ENCODE results near the gene PACRGL. TPM values are rescaled to one million over a fixed set of nuclear protein-coding genes. Genes with fewer than 3 reads are reported as not detected.
"Not testable (repeated sequence)": the region's sequence is repeated elsewhere in the genome, so short reads cannot be mapped to it uniquely, and the experiment has no call there.

Gene PACRGL
- total RNA-seq, 2 donors from 2014 or later, result 7.8 to 14.8 TPM

DNA sequence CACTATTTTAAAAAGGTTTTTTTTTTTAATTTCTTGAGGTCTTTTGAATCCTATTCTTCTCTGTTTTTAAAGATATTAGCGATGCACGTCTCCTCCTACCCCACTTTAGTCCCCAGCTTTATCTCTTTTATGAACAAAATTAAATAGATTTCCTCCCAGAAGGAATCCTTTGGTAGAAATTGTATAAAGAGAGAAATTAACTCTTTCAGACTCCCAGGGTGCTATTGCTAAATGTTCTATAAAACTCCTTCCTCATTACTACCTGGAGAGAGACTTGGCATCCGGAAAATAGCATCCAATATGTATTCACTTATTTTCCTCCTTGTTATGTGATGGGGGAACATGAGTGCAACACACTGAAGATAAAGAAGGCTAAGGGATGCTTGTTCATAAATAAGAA is 16.5 kb upstream of the PACRGL start:
- no peaks in the 10 kb centered on the region for H3K9me3 Mint-ChIP-seq
- DNase-seq (ENCODE audit: low spot score) (no peak), ATAC-seq (no peak)
- H3K36me3 Mint-ChIP-seq, result no peaks in the 10 kb centered on the region
- H3K27ac Mint-ChIP-seq, result no peak overlapping the region
- peaks cover 19 to 35% of the 10 kb centered on the region in 2 donors for H3K27me3 Mint-ChIP-seq
- H3K4me1 Mint-ChIP-seq (ENCODE audit: low read depth in 2 of 2), result no peaks in the 10 kb centered on the region
- no peak overlapping the region for H3K4me3 Mint-ChIP-seq

DNA sequence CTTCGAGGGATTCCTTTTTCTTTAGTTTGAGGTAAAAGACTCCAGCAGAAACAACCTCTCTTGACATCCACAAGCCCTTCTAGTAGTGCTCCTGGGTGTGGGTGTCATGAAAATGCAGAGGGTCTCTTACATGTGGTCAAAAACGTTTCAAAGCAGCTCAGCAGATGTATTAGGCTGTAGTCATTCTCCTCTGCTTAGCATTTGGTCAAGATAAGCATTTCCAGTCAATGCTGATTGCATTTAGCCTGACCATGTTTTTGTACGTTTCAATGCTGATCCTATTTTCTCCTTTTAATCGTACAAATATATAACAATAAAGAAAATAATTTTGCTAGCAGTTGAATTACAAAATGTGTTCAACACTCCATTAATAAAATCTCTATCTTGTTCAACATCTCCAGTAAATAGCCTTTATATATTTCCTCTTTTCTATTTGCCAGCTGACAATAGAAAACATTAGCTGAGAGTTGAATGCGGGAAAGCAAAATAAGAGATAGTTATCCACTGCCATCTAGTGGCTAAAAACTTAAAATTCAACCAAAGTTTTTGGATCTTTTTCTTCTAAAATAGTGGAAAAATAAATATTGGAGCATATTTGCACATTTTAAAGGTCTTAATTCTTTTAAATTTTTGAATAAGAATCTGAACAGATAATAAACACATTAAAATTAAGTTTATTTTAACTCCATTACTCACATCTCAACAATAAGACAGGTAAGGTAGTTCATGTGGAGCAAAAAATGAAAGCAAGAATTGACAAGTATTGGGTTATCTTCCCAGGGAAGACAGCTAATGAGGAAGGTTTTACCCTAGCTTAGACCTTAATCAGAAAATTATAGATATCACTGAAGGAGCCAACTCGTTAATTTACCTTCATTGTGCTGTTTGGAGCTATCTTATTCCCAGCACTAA is 15.2 kb upstream of the PACRGL start:
- DNase-seq (ENCODE audit: low spot score) (no peak), ATAC-seq (no peak)
- no peaks in the 10 kb centered on the region for H3K9me3 Mint-ChIP-seq
- H3K27me3 Mint-ChIP-seq, result peaks cover 23 to 43% of the 10 kb centered on the region in 2 donors
- no peaks in the 10 kb centered on the region for H3K36me3 Mint-ChIP-seq
- H3K4me1 Mint-ChIP-seq (ENCODE audit: low read depth in 2 of 2), result no peaks in the 10 kb centered on the region
- no peak overlapping the region for H3K4me3 Mint-ChIP-seq
- H3K27ac Mint-ChIP-seq, result no peak overlapping the region

DNA sequence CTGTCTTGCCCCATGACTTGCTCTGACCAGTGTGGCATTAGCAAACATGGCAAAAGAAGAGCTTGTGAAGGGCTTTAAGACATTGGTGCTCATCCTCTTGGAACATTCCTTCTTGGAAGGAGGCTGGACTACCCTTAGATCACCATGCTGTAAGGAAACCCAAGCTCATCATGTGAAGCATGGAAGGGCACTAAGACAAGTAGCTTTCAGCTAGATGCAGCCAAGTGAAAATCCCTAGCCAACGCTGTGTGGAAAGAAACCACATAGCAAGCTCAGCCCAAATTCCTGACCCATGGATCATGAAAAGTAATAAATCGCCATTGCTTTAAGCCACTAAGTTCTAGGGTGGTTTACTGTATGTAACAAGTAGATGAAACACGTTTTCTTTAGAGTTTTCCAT is 12.4 kb upstream of the PACRGL start:
- Mint-ChIP-seq H3K36me3 (no peaks in the 10 kb centered on the region), H3K4me1 (ENCODE audit: low read depth in 2 of 2) (no peaks in the 10 kb centered on the region), H3K4me3 (no peak overlapping the region), H3K27ac (no peak overlapping the region), H3K9me3 (no peaks in the 10 kb centered on the region), H3K27me3 (peaks cover 16 to 29% of the 10 kb centered on the region in 2 donors)
- ATAC-seq (no peak), DNase-seq (ENCODE audit: low spot score) (no peak)

- ATAC-seq (no peak), DNase-seq (ENCODE audit: low spot score) (no peak)
- Mint-ChIP-seq H3K27ac (no peak overlapping the region), H3K9me3 (no peaks in the 10 kb centered on the region), H3K4me3 (no peak overlapping the region), H3K4me1 (ENCODE audit: low read depth in 2 of 2) (peaks cover 20 to 27% of the 10 kb centered on the region in 2 donors), H3K36me3 (no peaks in the 10 kb centered on the region), H3K27me3 (peaks cover 0 to 2% of the 10 kb centered on the region in 2 donors)
Measured at GRCh38 chr4:20696815-20697214, 3.4 kb upstream of the PACRGL start.

DNA sequence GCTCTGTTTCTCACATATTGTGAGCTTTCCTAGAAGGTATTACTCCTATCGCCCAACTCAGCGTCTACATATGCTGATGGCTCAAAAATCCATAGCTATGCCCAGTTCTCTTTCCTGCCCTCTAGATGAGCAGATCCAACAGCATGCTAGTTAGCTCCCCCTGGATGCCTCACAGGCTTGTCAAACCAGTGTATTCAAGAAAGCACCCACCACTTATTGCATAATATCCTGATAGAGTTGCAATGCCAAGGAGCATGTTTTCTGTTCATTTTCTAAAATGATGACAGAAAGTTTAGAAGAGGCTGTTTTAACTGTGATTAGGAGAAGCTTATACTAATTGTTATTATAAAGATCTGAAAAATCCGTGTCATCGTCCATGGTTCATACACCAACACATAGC is 1.9 kb upstream of the PACRGL start:
- Mint-ChIP-seq H3K36me3 (no peaks in the 10 kb centered on the region), H3K27me3 (peaks cover 0 to 2% of the 10 kb centered on the region in 2 donors), H3K4me3 (no peak overlapping the region), H3K4me1 (ENCODE audit: low read depth in 2 of 2) (peaks cover 24 to 27% of the 10 kb centered on the region in 2 donors), H3K9me3 (no peaks in the 10 kb centered on the region), H3K27ac (no peak overlapping the region)
- ATAC-seq (no peak), DNase-seq (ENCODE audit: low spot score) (no peak)

DNA sequence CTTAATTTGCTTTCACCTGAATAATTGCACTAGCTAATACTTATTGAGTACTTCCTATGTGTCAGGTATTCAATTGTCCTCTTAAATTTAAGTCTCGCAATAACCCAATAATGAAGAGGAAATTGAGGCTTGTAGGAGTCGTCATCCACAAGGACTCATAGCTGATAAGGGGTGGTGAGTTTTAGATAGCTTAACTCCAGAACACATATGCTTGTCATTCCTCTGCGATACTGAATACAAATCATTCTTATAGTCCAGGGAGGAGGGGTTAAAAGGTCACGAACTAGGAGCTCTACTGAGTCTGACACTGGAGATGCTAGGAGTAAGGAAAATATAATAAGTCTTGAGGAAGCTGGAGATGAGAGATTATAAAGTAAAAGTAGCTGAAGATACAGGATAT is 1.4 kb upstream of the PACRGL start:
- Mint-ChIP-seq H3K4me1 (ENCODE audit: low read depth in 2 of 2) (peaks cover 24 to 29% of the 10 kb centered on the region in 2 donors), H3K27me3 (peaks cover 0 to 2% of the 10 kb centered on the region in 2 donors), H3K27ac (no peak overlapping the region), H3K4me3 (peak overlapping the region; percentile 94), H3K9me3 (no peaks in the 10 kb centered on the region), H3K36me3 (no peaks in the 10 kb centered on the region)
- no peak for DNase-seq (ENCODE audit: low spot score)
- no peak for ATAC-seq

- peaks cover 21% of the 10 kb centered on the region for H3K36me3 Mint-ChIP-seq
- H3K27ac Mint-ChIP-seq, result no peak overlapping the region
- no peak for ATAC-seq
- H3K9me3 Mint-ChIP-seq, result no peaks in the 10 kb centered on the region
- H3K4me1 Mint-ChIP-seq (ENCODE audit: low read depth in 2 of 2), result no peaks in the 10 kb centered on the region
- no peak overlapping the region for H3K4me3 Mint-ChIP-seq
- no peaks in the 10 kb centered on the region for H3K27me3 Mint-ChIP-seq
- DNase-seq (ENCODE audit: low spot score), result no peak
Measured at GRCh38 chr4:20711335-20711734, 11.1 kb downstream of the PACRGL start.

GRCh38 chr4:20723019-20723418 is 22.8 kb downstream of the PACRGL start:
- H3K27ac Mint-ChIP-seq, result no peak overlapping the region
- no peaks in the 10 kb centered on the region for H3K27me3 Mint-ChIP-seq
- H3K36me3 Mint-ChIP-seq, result peaks cover 51% of the 10 kb centered on the region

GRCh38 chr4:20723463-20723862 is 23.2 kb downstream of the PACRGL start:
- peaks cover 48% of the 10 kb centered on the region for H3K36me3 Mint-ChIP-seq
- peaks cover 10% of the 10 kb centered on the region for H3K9me3 Mint-ChIP-seq
- no peak for DNase-seq (ENCODE audit: low spot score)
- no peak overlapping the region for H3K4me3 Mint-ChIP-seq
- H3K4me1 Mint-ChIP-seq (ENCODE audit: low read depth in 2 of 2), result peaks cover 0 to 5% of the 10 kb centered on the region in 2 donors
- no peaks in the 10 kb centered on the region for H3K27me3 Mint-ChIP-seq
- H3K27ac Mint-ChIP-seq, result no peak overlapping the region
- no peak for ATAC-seq

More at GRCh38 chr4:20723019-20723418, 22.8 kb downstream of the PACRGL start:
- ATAC-seq, result no peak
- Mint-ChIP-seq H3K4me1 (ENCODE audit: low read depth in 2 of 2) (peaks cover 0 to 5% of the 10 kb centered on the region in 2 donors), H3K4me3 (no peak overlapping the region), H3K9me3 (peaks cover 10% of the 10 kb centered on the region)
- no peak for DNase-seq (ENCODE audit: low spot score)

DNA sequence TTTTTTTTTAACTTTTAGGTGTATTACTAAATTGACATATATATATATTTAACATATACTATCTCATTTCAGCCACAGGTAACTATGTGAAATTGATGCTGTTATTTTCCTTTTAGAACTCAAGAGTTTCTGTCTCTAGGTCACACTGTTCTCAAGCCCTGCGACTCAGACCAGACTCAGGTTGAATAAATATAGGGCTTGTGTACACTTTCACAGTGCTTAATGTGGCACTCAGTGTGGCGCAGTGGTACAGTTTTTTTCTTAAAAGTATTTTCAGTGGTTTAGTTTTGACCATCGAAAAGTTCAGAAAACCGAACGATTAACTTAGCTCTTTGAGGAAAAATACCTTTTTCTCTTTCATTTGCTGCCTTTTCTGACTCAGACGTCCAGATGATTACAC is 24.7 kb downstream of the PACRGL start:
- ATAC-seq (no peak), DNase-seq (ENCODE audit: low spot score) (no peak)
- H3K4me3 Mint-ChIP-seq, result no peak overlapping the region
- no peaks in the 10 kb centered on the region for H3K4me1 Mint-ChIP-seq (ENCODE audit: low read depth in 2 of 2)
- H3K36me3 Mint-ChIP-seq, result peaks cover 35% of the 10 kb centered on the region
- no peak overlapping the region for H3K27ac Mint-ChIP-seq
- peaks cover 10% of the 10 kb centered on the region for H3K9me3 Mint-ChIP-seq
- no peaks in the 10 kb centered on the region for H3K27me3 Mint-ChIP-seq

- Mint-ChIP-seq H3K27me3 (no peaks in the 10 kb centered on the region), H3K9me3 (peaks cover 15% of the 10 kb centered on the region), H3K4me1 (ENCODE audit: low read depth in 2 of 2) (no peaks in the 10 kb centered on the region), H3K4me3 (no peak overlapping the region), H3K27ac (no peak overlapping the region), H3K36me3 (peaks cover 38% of the 10 kb centered on the region)
- DNase-seq (ENCODE audit: low spot score) (no peak), ATAC-seq (no peak)
Measured at GRCh38 chr4:20735931-20736330, 35.7 kb downstream of the PACRGL start.

DNA sequence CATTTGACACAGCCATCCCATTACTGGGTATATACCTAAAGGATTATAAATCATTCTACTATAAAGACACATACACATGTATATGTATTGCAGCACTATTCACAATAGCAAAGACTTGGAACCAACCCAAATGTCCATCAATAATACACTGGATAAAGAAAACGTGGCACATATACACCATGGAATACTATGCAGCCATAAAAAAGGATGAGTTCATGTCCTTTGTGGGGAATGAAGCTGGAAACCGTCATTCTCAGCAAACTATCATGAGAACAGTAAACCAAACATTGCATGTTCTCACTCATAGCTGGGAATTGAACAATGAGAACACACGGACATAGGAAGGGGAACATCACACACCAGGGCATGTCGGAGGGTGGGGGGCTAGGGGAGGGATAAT is 45.7 kb downstream of the PACRGL start:
- not testable (repeated sequence) for DNase-seq (ENCODE audit: low spot score); H3K4me1 Mint-ChIP-seq (ENCODE audit: low read depth in 2 of 2); ATAC-seq; H3K4me3 Mint-ChIP-seq; H3K27me3 Mint-ChIP-seq; H3K9me3 Mint-ChIP-seq; H3K27ac Mint-ChIP-seq
- peaks cover 11% of the 10 kb centered on the region for H3K36me3 Mint-ChIP-seq

DNA sequence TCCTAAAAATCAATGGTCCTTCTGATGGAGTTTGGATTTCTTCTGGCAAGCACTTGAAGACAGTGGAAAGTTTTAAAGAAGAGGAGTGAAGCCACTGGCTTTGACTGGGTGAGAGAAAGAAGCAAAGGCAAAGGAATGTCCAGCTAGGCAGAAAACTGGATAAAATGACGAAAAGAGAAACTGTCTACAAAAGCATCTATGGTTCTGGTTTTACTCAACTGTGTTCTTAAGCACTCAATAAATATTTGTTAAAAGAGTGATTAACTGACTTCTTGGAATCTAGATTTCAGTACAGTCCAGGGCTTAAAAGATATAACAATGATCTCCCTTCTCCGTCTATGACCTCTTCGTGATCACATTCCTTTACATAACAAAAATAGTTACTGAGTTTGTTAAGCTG is 52.4 kb downstream of the PACRGL start:
- no peak for ATAC-seq
- no peak overlapping the region for H3K27ac Mint-ChIP-seq
- H3K27me3 Mint-ChIP-seq, result no peaks in the 10 kb centered on the region
- H3K36me3 Mint-ChIP-seq, result no peaks in the 10 kb centered on the region
- no peaks in the 10 kb centered on the region for H3K4me1 Mint-ChIP-seq (ENCODE audit: low read depth in 2 of 2)
- no peaks in the 10 kb centered on the region for H3K9me3 Mint-ChIP-seq
- H3K4me3 Mint-ChIP-seq, result no peak overlapping the region
- no peak for DNase-seq (ENCODE audit: low spot score)

DNA sequence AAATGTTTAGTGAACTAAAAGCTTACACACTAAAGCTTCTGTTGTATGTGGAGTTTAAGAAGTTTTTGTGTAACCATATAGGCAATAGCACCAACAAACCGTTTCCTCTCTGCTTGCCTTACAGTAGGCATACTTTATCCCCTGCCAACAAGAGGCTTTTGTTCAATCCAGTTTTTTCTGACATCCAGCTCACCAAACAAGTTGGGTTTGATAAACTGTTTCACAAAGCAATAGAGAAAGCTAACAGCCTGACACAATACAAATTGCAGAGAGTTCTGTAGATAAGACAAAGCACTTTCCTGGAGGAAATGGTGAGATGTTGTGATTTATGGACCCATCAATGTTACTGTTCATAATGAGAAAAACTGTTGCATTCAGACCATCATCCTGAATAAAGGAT is 53.8 kb downstream of the PACRGL start:
- H3K27ac Mint-ChIP-seq, result no peak overlapping the region
- H3K4me1 Mint-ChIP-seq (ENCODE audit: low read depth in 2 of 2), result no peaks in the 10 kb centered on the region
- H3K27me3 Mint-ChIP-seq, result no peaks in the 10 kb centered on the region
- no peak for ATAC-seq
- DNase-seq (ENCODE audit: low spot score), result no peak
- H3K9me3 Mint-ChIP-seq, result no peaks in the 10 kb centered on the region
- H3K36me3 Mint-ChIP-seq, result no peaks in the 10 kb centered on the region
- no peak overlapping the region for H3K4me3 Mint-ChIP-seq

Data from natural killer cell treated with Interleukin-12 subunit alpha and Interleukin-12 subunit beta and Interleukin-15 and Interleukin-18, amount 100 ng/mL, for 72 hours (primary cell).